Breast epithelium (tissue), 3 donors: Measurements from ENCODE around the gene ATP2B3.

Source experiments
- CTCF ChIP-seq, 3 donors: fragments of 450-650 bp; IDR thresholded peaks; one replicate each; pipeline ENCODE4 v1.5.1; 2016 to 2017; ENCODE audit warnings: antibody characterized with exemption in 3 of 3, mild to moderate bottlenecking in 3 of 3, moderate library complexity in 3 of 3
- POLR2A ChIP-seq: fragments of 450-650 bp; IDR thresholded peaks from one replicate; pipeline ENCODE4 v1.6.1; 2016; ENCODE audit warnings: antibody characterized with exemption, mild to moderate bottlenecking, moderate library complexity

GRCh38 chrX:153601511-153602110 is 84.2 kb downstream of the ATP2B3 start:
- TF ChIP-seq CTCF (IDR thresholded peaks at IDR 0.05) (no peak), POLR2A (no peak)
